ENCODE results near the gene ATP1A4.

The ATP1A4 gene

DNA sequence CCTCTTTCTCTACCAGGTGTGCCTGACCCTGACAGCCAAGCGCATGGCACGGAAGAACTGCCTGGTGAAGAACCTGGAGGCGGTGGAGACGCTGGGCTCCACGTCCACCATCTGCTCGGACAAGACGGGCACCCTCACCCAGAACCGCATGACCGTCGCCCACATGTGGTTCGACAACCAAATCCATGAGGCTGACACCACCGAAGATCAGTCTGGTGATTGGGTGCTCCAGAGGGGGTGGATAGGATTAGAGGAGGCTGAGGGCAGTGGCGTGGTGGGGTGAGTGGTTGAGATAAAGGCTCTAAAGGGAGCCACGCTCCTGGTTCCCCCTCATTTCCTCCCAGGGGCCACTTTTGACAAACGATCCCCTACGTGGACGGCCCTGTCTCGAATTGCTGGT is 22.8 kb upstream of the ATP1A4 start:
- Histone ChIP-seq H3K9me3 (ENCODE audit: control insufficient read depth, insufficient read depth, low read length) (no peaks in the 10 kb centered on the region), H3K36me3 (ENCODE audit: control insufficient read depth, low read length) (no peaks in the 10 kb centered on the region), H3K4me1 (ENCODE audit: control insufficient read depth, low read length) (no peaks in the 10 kb centered on the region), H3K27me3 (ENCODE audit: control insufficient read depth, low read length) (peaks cover 14% of the 10 kb centered on the region), H4K20me1 (ENCODE audit: control insufficient read depth, insufficient read depth, low read depth, low read length) (no peaks in the 10 kb centered on the region), H3K4me2 (ENCODE audit: low read length) (no peak overlapping the region), H3K27ac (ENCODE audit: low read depth, low read length) (no peak overlapping the region), H3K4me3 (ENCODE audit: low read length) (no peak overlapping the region), H3F3A (ENCODE audit: control insufficient read depth, insufficient read depth) (no peaks in the 10 kb centered on the region), H3K79me2 (ENCODE audit: control insufficient read depth, low read length) (no peaks in the 10 kb centered on the region), H3K9me2 (replicated peaks; ENCODE audit: control insufficient read depth, low read length) (no peaks in the 10 kb centered on the region)
- TF ChIP-seq EZH2phosphoT487 (IDR thresholded peaks at IDR 0.05; ENCODE audit: borderline replicate concordance, low read length) (no peak), CTCF (IDR thresholded peaks at IDR 0.05; ENCODE audit: low read depth, low read length, poor library complexity, severe bottlenecking) (no peak)

DNA sequence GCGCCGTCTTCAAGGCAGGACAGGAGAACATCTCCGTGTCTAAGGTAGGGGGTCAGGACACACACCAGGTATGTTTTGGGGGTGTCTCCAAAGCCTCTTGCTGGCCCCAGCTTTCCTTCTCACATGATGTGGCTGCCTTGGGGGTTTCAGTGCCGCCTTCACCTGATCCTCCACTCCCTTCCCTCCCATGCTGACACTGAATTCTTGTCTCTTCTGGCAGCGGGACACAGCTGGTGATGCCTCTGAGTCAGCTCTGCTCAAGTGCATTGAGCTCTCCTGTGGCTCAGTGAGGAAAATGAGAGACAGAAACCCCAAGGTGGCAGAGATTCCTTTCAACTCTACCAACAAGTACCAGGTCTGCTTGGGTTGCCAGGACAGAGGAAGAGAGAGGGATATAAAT is 22.4 kb upstream of the ATP1A4 start:
- H3K4me1 ChIP-seq (ENCODE audit: control insufficient read depth, low read length): no peaks in the 10 kb centered on the region
- H3K9me2 ChIP-seq (replicated peaks; ENCODE audit: control insufficient read depth, low read length): no peaks in the 10 kb centered on the region
- H3K36me3 ChIP-seq (ENCODE audit: control insufficient read depth, low read length): no peaks in the 10 kb centered on the region
- no peaks in the 10 kb centered on the region for H3F3A ChIP-seq (ENCODE audit: control insufficient read depth, insufficient read depth)
- no peak overlapping the region for H3K4me3 ChIP-seq (ENCODE audit: low read length)
- H3K27ac ChIP-seq (ENCODE audit: low read depth, low read length): no peak overlapping the region
- no peaks in the 10 kb centered on the region for H3K9me3 ChIP-seq (ENCODE audit: control insufficient read depth, insufficient read depth, low read length)
- H3K4me2 ChIP-seq (ENCODE audit: low read length): no peak overlapping the region
- TF ChIP-seq CTCF (IDR thresholded peaks at IDR 0.05; ENCODE audit: low read depth, low read length, poor library complexity, severe bottlenecking) (no peak), EZH2phosphoT487 (IDR thresholded peaks at IDR 0.05; ENCODE audit: borderline replicate concordance, low read length) (no peak)
- no peaks in the 10 kb centered on the region for H3K79me2 ChIP-seq (ENCODE audit: control insufficient read depth, low read length)
- no peaks in the 10 kb centered on the region for H4K20me1 ChIP-seq (ENCODE audit: control insufficient read depth, insufficient read depth, low read depth, low read length)
- H3K27me3 ChIP-seq (ENCODE audit: control insufficient read depth, low read length): peaks cover 14% of the 10 kb centered on the region

DNA sequence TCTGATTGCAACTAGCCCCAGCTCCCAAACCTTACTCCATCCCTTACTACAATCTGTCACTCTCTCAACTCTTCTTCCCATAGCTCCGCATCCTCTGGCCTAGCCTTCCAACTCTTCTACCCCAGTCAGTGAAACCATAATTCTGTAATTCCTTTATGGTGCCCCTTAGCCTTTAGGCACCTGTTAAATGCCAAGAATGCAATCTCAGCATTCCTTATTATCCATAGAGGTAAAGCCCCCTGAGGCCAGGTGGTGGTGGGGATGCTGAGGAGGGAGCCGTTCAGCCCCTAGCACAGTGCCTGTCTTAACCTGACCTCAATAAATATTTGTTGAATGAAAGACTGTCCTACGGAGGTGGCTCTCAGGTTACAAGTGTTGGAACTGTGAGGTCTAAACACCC is 21.8 kb upstream of the ATP1A4 start:
- Histone ChIP-seq H3K9me2 (replicated peaks; ENCODE audit: control insufficient read depth, low read length) (no peaks in the 10 kb centered on the region), H3K79me2 (ENCODE audit: control insufficient read depth, low read length) (no peaks in the 10 kb centered on the region), H3F3A (ENCODE audit: control insufficient read depth, insufficient read depth) (no peaks in the 10 kb centered on the region), H3K27ac (ENCODE audit: low read depth, low read length) (no peak overlapping the region), H3K9me3 (ENCODE audit: control insufficient read depth, insufficient read depth, low read length) (no peaks in the 10 kb centered on the region), H3K4me1 (ENCODE audit: control insufficient read depth, low read length) (no peaks in the 10 kb centered on the region), H4K20me1 (ENCODE audit: control insufficient read depth, insufficient read depth, low read depth, low read length) (no peaks in the 10 kb centered on the region), H3K4me2 (ENCODE audit: low read length) (no peak overlapping the region), H3K27me3 (ENCODE audit: control insufficient read depth, low read length) (peaks cover 14% of the 10 kb centered on the region), H3K4me3 (ENCODE audit: low read length) (no peak overlapping the region), H3K36me3 (ENCODE audit: control insufficient read depth, low read length) (no peaks in the 10 kb centered on the region)
- TF ChIP-seq EZH2phosphoT487 (IDR thresholded peaks at IDR 0.05; ENCODE audit: borderline replicate concordance, low read length) (no peak), CTCF (IDR thresholded peaks at IDR 0.05; ENCODE audit: low read depth, low read length, poor library complexity, severe bottlenecking) (no peak)

DNA sequence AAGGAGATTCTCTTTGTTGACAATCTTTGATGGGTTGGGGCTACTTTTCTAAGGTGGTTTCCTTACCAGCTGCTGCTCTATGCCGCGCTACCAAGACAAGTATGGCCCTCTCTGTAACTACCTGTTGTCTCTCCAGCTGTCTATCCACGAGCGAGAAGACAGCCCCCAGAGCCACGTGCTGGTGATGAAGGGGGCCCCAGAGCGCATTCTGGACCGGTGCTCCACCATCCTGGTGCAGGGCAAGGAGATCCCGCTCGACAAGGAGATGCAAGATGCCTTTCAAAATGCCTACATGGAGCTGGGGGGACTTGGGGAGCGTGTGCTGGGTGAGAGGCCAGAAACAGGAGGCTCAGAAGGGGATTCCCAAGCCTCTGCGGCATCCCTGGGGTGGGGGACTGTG is 21.4 kb upstream of the ATP1A4 start:
- H3K36me3 ChIP-seq (ENCODE audit: control insufficient read depth, low read length): no peaks in the 10 kb centered on the region
- no peaks in the 10 kb centered on the region for H3K4me1 ChIP-seq (ENCODE audit: control insufficient read depth, low read length)
- H3K27me3 ChIP-seq (ENCODE audit: control insufficient read depth, low read length): peaks cover 14% of the 10 kb centered on the region
- no peak overlapping the region for H3K27ac ChIP-seq (ENCODE audit: low read depth, low read length)
- TF ChIP-seq EZH2phosphoT487 (IDR thresholded peaks at IDR 0.05; ENCODE audit: borderline replicate concordance, low read length) (no peak), CTCF (IDR thresholded peaks at IDR 0.05; ENCODE audit: low read depth, low read length, poor library complexity, severe bottlenecking) (no peak)
- H3K79me2 ChIP-seq (ENCODE audit: control insufficient read depth, low read length): no peaks in the 10 kb centered on the region
- H3K9me3 ChIP-seq (ENCODE audit: control insufficient read depth, insufficient read depth, low read length): no peaks in the 10 kb centered on the region
- no peaks in the 10 kb centered on the region for H4K20me1 ChIP-seq (ENCODE audit: control insufficient read depth, insufficient read depth, low read depth, low read length)
- no peaks in the 10 kb centered on the region for H3F3A ChIP-seq (ENCODE audit: control insufficient read depth, insufficient read depth)
- H3K4me3 ChIP-seq (ENCODE audit: low read length): no peak overlapping the region
- H3K4me2 ChIP-seq (ENCODE audit: low read length): no peak overlapping the region
- no peaks in the 10 kb centered on the region for H3K9me2 ChIP-seq (replicated peaks; ENCODE audit: control insufficient read depth, low read length)

Data from DOHH2 (cell line).